ENCODE data around the gene KLHL35.

KLHL35 gene

DNA sequence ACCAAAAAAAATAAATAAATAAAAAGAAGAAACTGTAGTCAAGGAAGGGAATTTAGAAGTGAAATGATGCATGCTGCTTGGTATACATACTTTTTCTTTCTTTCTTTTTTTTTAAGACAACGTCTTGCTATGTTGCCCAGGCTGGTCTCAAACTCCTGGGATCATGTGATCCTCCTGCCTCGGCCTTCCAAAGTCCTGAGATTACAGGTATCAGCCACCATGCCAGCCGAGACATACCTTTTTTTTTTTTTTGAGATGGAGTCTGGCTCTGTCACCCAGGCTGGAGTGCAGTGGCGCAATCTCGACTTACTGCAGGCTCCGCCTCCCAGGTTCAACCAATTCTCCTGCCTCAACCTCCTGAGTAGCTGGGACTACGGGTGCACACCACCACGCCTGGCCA lies 59.8 kb downstream of the KLHL35 start:
- no peaks in the 10 kb centered on the region for H3K9me3 ChIP-seq (ENCODE audit: severe bottlenecking)
- ATAC-seq (ENCODE audit: low read depth) (no peak), DNase-seq (ENCODE audit: low spot score) (no peak)
- H3K27ac ChIP-seq (ENCODE audit: poor library complexity, severe bottlenecking): no peak overlapping the region
- no peaks in the 10 kb centered on the region for H3K27me3 ChIP-seq (ENCODE audit: insufficient read depth, poor library complexity, severe bottlenecking)
- TF ChIP-seq, protein P1, sequence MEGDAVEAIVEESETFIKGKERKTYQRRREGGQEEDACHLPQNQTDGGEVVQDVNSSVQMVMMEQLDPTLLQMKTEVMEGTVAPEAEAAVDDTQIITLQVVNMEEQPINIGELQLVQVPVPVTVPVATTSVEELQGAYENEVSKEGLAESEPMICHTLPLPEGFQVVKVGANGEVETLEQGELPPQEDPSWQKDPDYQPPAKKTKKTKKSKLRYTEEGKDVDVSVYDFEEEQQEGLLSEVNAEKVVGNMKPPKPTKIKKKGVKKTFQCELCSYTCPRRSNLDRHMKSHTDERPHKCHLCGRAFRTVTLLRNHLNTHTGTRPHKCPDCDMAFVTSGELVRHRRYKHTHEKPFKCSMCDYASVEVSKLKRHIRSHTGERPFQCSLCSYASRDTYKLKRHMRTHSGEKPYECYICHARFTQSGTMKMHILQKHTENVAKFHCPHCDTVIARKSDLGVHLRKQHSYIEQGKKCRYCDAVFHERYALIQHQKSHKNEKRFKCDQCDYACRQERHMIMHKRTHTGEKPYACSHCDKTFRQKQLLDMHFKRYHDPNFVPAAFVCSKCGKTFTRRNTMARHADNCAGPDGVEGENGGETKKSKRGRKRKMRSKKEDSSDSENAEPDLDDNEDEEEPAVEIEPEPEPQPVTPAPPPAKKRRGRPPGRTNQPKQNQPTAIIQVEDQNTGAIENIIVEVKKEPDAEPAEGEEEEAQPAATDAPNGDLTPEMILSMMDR (IDR thresholded peaks at IDR 0.05; ENCODE audit: poor library complexity, severe bottlenecking): no peak
- no peaks in the 10 kb centered on the region for H3K36me3 ChIP-seq (ENCODE audit: low read depth)
- H3K4me3 ChIP-seq (ENCODE audit: severe bottlenecking): no peak overlapping the region
- peaks cover 7% of the 10 kb centered on the region for H3K4me1 ChIP-seq (ENCODE audit: insufficient read depth, poor library complexity, severe bottlenecking)
